Bronchial epithelial cell (primary cell): Measurements from ENCODE around the gene CDH13. TPM values are rescaled to one million over a fixed set of nuclear protein-coding genes. Genes with fewer than 3 reads are reported as not detected.

Experiments used
- DNase-seq: peaks from one replicate; pipeline ENCODE4 v3.0.0-alpha.2; 2010; ENCODE audit warnings: low read depth
- FAIRE-seq: peaks from 2 replicates; lab custom pipeline; 2011; peaks lifted over from hg19 to GRCh38; lab: Jason Lieb, UNC
- H3K27me3 ChIP-seq: 2 replicates; pipeline ENCODE4 v1.5.1; 2011; ENCODE audit warnings: low read length; ENCODE audit not compliant: control insufficient read depth, insufficient read depth
- H3K36me3 ChIP-seq: 2 replicates; pipeline ENCODE4 v1.5.1; 2011; ENCODE audit warnings: low read length; ENCODE audit not compliant: control insufficient read depth, insufficient read depth
- H3K4me3 ChIP-seq: 2 replicates; pipeline ENCODE4 v1.5.1; 2011; ENCODE audit warnings: mild to moderate bottlenecking, low read depth, low read length, control low read depth
- total RNA-seq: library from RNA; depleted of rRNA; stranded (reverse); fragments of >200 nt; gene quantifications from 2 replicates; pipeline ENCODE4 v1.2.1, GENCODE V29; 2014
- TF ChIP-seq, protein P1 (sequence below): IDR thresholded peaks from 2 replicates; pipeline ENCODE4 v1.5.1; 2011; ENCODE audit warnings: mild to moderate bottlenecking, moderate library complexity, low read length, control low read depth, inconsistent platforms; ENCODE audit not compliant: insufficient read depth, severe bottlenecking

CDH13 gene
- total RNA-seq, 1 donor from 2014 or later = 31.3 TPM

DNA sequence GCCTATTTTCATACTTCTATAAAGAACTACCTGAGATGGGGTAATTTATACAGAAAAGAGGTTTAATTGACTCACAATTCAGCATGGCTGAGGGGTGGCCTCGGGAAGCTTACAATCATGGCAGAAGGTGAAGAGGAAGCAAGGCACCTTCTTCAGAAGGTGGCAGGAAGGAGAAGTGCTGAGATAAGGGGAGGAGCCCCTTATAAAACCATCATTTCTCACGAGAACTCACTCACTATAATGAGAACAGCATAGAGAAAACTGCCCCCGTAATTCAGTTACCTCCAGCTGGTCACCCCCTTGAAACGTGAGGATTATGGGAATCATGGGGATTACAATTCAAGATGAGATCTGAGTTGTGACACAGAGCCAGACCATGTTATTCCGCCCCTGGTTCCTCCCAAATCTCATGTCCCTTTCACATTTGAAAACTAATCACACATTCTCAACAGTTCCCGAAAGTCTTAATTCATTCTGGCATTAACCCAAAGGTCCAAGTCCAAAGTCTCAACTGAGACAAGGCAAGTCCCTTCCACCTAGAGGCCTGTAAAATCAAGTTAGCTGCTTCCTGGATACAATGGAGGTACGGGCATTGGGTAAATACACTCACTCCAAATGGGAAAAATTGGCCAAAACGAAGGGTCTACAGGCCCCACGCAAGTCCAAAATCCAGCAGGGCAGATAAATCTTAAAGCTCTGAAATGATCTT lies 237.7 kb downstream of the CDH13 start:
- Histone ChIP-seq H3K36me3 (no peaks in the 10 kb centered on the region), H3K4me3 (no peak overlapping the region), H3K27me3 (no peaks in the 10 kb centered on the region)
- DNase-seq (no peak), FAIRE-seq (no peak)
- TF ChIP-seq, protein P1, sequence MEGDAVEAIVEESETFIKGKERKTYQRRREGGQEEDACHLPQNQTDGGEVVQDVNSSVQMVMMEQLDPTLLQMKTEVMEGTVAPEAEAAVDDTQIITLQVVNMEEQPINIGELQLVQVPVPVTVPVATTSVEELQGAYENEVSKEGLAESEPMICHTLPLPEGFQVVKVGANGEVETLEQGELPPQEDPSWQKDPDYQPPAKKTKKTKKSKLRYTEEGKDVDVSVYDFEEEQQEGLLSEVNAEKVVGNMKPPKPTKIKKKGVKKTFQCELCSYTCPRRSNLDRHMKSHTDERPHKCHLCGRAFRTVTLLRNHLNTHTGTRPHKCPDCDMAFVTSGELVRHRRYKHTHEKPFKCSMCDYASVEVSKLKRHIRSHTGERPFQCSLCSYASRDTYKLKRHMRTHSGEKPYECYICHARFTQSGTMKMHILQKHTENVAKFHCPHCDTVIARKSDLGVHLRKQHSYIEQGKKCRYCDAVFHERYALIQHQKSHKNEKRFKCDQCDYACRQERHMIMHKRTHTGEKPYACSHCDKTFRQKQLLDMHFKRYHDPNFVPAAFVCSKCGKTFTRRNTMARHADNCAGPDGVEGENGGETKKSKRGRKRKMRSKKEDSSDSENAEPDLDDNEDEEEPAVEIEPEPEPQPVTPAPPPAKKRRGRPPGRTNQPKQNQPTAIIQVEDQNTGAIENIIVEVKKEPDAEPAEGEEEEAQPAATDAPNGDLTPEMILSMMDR = no peak

- Histone ChIP-seq H3K36me3 (no peaks in the 10 kb centered on the region), H3K4me3 (no peak overlapping the region), H3K27me3 (no peaks in the 10 kb centered on the region)
- FAIRE-seq (no peak), DNase-seq (no peak)
- TF ChIP-seq, protein P1 = no peak
Measured at GRCh38 chr16:82865412-82865811, 238.6 kb downstream of the CDH13 start.

GRCh38 chr16:82867485-82867884 lies 240.7 kb downstream of the CDH13 start:
- DNase-seq (peak; percentile 43), FAIRE-seq (no peak)
- Histone ChIP-seq H3K27me3 (no peaks in the 10 kb centered on the region), H3K4me3 (no peak overlapping the region), H3K36me3 (no peaks in the 10 kb centered on the region)
- TF ChIP-seq, protein P1 = no peak

DNA sequence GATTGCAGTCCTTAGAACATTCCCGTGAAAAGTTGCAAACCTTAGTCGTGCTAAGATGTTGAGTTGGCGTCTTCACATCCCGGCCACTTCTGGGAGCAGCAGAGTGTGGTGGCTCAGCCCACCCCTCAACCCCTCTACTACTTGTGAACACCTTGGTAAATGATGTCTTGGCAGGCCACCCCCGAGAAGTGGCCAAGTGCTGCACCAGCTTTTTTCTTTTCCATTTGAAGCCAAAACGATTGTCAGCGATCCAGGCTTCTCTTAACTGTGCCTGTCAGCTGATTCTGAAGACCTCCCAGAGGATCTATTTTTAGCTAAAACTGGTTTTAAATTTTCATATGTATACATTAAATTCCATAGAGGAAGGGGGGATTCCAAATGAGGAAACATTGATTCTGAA lies 247.5 kb downstream of the CDH13 start:
- no peaks in the 10 kb centered on the region for H3K36me3 ChIP-seq
- TF ChIP-seq, protein P1 = no peak
- no peaks in the 10 kb centered on the region for H3K27me3 ChIP-seq
- no peak overlapping the region for H3K4me3 ChIP-seq
- no peak for FAIRE-seq
- no peak for DNase-seq

GRCh38 chr16:82874672-82875071 lies 247.9 kb downstream of the CDH13 start:
- Histone ChIP-seq H3K27me3 (no peaks in the 10 kb centered on the region), H3K36me3 (no peaks in the 10 kb centered on the region), H3K4me3 (no peak overlapping the region)
- no peak for DNase-seq
- FAIRE-seq = no peak
- TF ChIP-seq, protein P1 = no peak

DNA sequence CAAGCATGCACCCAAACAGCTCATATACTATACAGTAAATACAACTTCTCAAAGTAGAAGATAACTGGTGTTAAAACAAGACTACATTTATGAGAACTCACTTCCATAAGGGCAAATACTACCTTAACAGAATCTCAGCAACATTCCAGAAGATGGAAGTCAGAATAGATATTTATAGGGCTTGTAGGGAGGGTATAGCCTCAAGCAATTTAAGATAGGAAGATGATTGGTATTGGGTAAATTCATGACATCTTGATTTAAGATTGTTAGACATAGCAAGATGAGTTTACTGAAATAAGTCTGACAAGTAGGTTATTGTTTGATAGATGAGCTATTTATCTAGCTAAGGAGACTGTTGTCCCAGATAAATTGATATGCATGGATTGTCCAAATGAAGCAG lies 250.2 kb downstream of the CDH13 start:
- FAIRE-seq = no peak

More for the DNA sequence above, 250.2 kb downstream of the CDH13 start:
- H3K4me3 ChIP-seq = no peak overlapping the region
- no peaks in the 10 kb centered on the region for H3K27me3 ChIP-seq
- no peak for DNase-seq
- TF ChIP-seq, protein P1 = no peak
- no peaks in the 10 kb centered on the region for H3K36me3 ChIP-seq
